ENCODE data around the gene GRIN2C. TPM values are rescaled to one million over a fixed set of nuclear protein-coding genes. Genes with fewer than 3 reads are reported as not detected.

GRIN2C gene
- polyA plus RNA-seq, 4 donors: 0.28 to 0.37 TPM; not detected in 2

DNA sequence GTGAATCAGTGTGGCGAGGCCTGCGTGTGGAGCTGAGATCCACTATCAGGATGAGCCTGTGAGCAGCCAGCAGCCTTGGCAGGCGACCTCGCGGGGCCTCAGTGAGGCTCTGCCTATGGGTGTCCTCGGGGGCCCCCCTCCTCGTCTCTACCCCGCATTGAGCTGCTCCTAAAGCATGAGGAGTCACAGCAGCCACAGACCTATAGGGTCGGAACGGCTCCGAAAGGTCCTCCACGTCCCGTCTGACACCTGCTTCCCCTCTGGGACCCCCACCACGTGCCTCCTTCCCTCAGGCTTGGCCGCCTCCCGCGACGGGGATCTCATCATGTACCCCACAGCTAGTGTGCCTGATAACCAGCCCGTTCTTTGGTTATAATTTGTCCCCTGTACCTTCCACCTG lies 28.8 kb downstream of the GRIN2C start:
- peaks cover 0 to 7% (median 0%) of the 10 kb centered on the region in 3 donors for H3K4me1 ChIP-seq (ENCODE audit: control insufficient read depth in 3 of 3, insufficient read depth in 2 of 3, low read depth in 1 of 3, low read length in 2 of 3)
- no peak overlapping the region for H3K4me3 ChIP-seq (ENCODE audit: low read depth in 1 of 3, low read length in 3 of 3)
- FAIRE-seq (no peak), DNase-seq (no peak)
- H3K27me3 ChIP-seq (ENCODE audit: control insufficient read depth in 3 of 3, insufficient read depth in 3 of 3, low read length in 3 of 3): no peaks in the 10 kb centered on the region
- WGBS, 3 donors: 84 to 90% (median 87%) methylated on average over 17 to 19 of the region's 19 CpGs
- H3K27ac ChIP-seq (ENCODE audit: low read depth in 1 of 3, low read length in 2 of 3): no peak overlapping the region
- peaks cover 0 to 45% (median 0%) of the 10 kb centered on the region in 3 donors for H3K36me3 ChIP-seq (ENCODE audit: control insufficient read depth in 3 of 3, insufficient read depth in 2 of 3, low read depth in 1 of 3, low read length in 3 of 3)
- H3K9me3 ChIP-seq (ENCODE audit: control insufficient read depth in 2 of 2, insufficient read depth in 1 of 2, low read depth in 1 of 2, low read length in 1 of 2): no peaks in the 10 kb centered on the region

DNA sequence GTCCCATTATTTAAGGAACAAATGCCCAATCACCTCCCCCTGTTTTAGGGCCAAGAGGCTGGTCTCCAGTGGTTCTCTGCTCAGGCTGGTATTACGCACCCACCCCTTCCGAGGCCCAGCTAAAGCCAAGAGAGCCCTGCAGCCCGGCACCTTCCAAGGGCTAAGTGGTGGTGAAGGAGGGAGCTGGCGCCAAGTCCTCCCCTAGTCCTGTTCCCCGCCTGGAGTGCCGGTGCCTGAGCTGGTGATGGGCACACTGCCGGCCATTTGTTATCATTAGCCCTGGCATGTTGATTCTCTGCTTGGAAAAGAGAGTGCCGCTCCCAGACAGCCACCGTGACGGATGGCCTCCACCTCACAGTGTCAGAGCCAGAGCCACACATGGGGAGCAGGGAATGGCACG lies 31.9 kb downstream of the GRIN2C start:
- Histone ChIP-seq H3K9me3 (ENCODE audit: control insufficient read depth in 2 of 2, insufficient read depth in 1 of 2, low read depth in 1 of 2, low read length in 1 of 2) (no peaks in the 10 kb centered on the region), H3K36me3 (ENCODE audit: control insufficient read depth in 3 of 3, insufficient read depth in 2 of 3, low read depth in 1 of 3, low read length in 3 of 3) (peaks cover 0 to 59% (median 2%) of the 10 kb centered on the region in 3 donors), H3K27ac (ENCODE audit: low read depth in 1 of 3, low read length in 2 of 3) (no peak overlapping the region), H3K4me3 (ENCODE audit: low read depth in 1 of 3, low read length in 3 of 3) (no peak overlapping the region), H3K4me1 (ENCODE audit: control insufficient read depth in 3 of 3, insufficient read depth in 2 of 3, low read depth in 1 of 3, low read length in 2 of 3) (peaks cover 0 to 11% (median 0%) of the 10 kb centered on the region in 3 donors), H3K27me3 (ENCODE audit: control insufficient read depth in 3 of 3, insufficient read depth in 3 of 3, low read length in 3 of 3) (no peaks in the 10 kb centered on the region)
- FAIRE-seq (no peak), DNase-seq (no peak)
- 90 to 93% (median 91%) methylated on average over 11 of the region's 11 CpGs for WGBS, 3 donors

DNA sequence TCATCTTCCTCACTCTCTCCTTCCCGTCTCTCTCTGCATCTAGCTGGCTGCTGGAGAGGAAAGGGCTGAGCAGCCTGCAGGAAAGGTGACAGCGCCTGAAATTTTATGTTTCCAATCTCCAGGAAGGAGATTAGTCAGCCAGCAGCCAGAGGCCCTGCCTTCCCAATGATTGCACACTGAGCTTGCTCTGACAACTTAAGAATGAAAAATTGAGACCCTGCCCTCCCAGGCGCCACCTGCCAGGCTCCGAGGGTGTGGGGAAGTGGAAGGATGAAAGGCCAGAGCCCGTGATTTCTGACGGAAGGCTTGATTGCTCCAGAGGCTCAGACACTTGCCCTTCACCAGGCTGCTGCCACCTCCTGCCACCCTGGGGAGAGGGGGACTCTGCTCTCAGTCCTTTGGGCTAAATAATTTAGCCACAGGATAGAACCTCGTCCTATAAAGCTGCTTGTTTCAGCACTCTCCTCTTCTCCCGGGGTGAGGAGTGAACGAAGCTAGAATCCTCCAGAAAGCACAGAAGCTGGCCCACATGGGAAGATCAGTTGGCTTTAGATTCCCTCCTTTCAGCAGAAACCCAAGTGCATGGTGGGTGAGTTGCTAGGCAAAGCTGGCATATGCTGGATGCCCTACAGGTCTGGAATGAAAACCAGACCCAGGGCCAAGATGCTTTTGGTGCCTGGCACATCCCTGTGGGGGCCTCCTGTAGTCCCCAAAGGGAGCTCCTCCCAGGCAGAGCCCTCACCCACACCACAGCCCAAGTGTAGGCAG lies 33.5 kb downstream of the GRIN2C start:
- H3K9me3 ChIP-seq (ENCODE audit: control insufficient read depth in 2 of 2, insufficient read depth in 1 of 2, low read depth in 1 of 2, low read length in 1 of 2): no peaks in the 10 kb centered on the region
- peaks cover 0 to 62% (median 2%) of the 10 kb centered on the region in 3 donors for H3K36me3 ChIP-seq (ENCODE audit: control insufficient read depth in 3 of 3, insufficient read depth in 2 of 3, low read depth in 1 of 3, low read length in 3 of 3)
- FAIRE-seq: no peak
- peaks cover 0 to 7% (median 0%) of the 10 kb centered on the region in 3 donors for H3K4me1 ChIP-seq (ENCODE audit: control insufficient read depth in 3 of 3, insufficient read depth in 2 of 3, low read depth in 1 of 3, low read length in 2 of 3)
- peak; percentile 12 to 15 for DNase-seq
- H3K4me3 ChIP-seq (ENCODE audit: low read depth in 1 of 3, low read length in 3 of 3): no peak overlapping the region
- 23 to 67% (median 49%) methylated on average over 9 of the region's 9 CpGs for WGBS, 3 donors
- no peak overlapping the region for H3K27ac ChIP-seq (ENCODE audit: low read depth in 1 of 3, low read length in 2 of 3)
- H3K27me3 ChIP-seq (ENCODE audit: control insufficient read depth in 3 of 3, insufficient read depth in 3 of 3, low read length in 3 of 3): no peaks in the 10 kb centered on the region

- peaks cover 0 to 5% (median 0%) of the 10 kb centered on the region in 3 donors for H3K4me1 ChIP-seq (ENCODE audit: control insufficient read depth in 3 of 3, insufficient read depth in 2 of 3, low read depth in 1 of 3, low read length in 2 of 3)
- H3K36me3 ChIP-seq (ENCODE audit: control insufficient read depth in 3 of 3, insufficient read depth in 2 of 3, low read depth in 1 of 3, low read length in 3 of 3): peaks cover 0 to 61% (median 2%) of the 10 kb centered on the region in 3 donors
- no peak for DNase-seq
- WGBS, 3 donors: 58 to 79% (median 73%) methylated on average over 11 of the region's 11 CpGs
- H3K27ac ChIP-seq (ENCODE audit: low read depth in 1 of 3, low read length in 2 of 3): no peak overlapping the region
- no peaks in the 10 kb centered on the region for H3K9me3 ChIP-seq (ENCODE audit: control insufficient read depth in 2 of 2, insufficient read depth in 1 of 2, low read depth in 1 of 2, low read length in 1 of 2)
- H3K27me3 ChIP-seq (ENCODE audit: control insufficient read depth in 3 of 3, insufficient read depth in 3 of 3, low read length in 3 of 3): no peaks in the 10 kb centered on the region
- FAIRE-seq: no peak
- H3K4me3 ChIP-seq (ENCODE audit: low read depth in 1 of 3, low read length in 3 of 3): no peak overlapping the region
These were observed 34.6 kb downstream of the GRIN2C start for GRCh38 chr17:74824961-74825627.

DNA sequence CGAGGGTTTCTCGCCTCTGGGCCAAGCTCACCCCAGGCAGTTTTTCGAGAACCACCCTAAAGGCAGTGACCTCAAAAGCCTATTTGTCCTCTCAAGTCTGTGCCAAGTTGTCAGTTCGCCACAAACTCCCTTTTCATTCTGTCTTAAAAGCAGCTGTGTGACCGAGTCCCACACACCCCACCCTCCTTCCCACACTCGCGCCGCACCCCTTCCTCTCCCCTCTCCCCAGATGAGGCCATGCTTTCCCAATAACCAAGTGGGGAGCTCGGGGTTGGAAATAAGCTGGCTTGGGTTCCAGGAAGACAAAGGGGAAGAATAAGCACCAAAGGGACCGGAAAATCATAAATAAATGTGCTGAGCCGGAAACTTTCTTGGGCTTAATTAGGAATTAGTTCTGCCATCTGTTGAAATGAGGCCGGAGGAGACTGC lies 36.7 kb downstream of the GRIN2C start:
- Histone ChIP-seq H3K9me3 (ENCODE audit: control insufficient read depth in 2 of 2, insufficient read depth in 1 of 2, low read depth in 1 of 2, low read length in 1 of 2) (no peaks in the 10 kb centered on the region), H3K27ac (ENCODE audit: low read depth in 1 of 3, low read length in 2 of 3) (no peak overlapping the region), H3K4me1 (ENCODE audit: control insufficient read depth in 3 of 3, insufficient read depth in 2 of 3, low read depth in 1 of 3, low read length in 2 of 3) (peaks cover 0 to 5% (median 0%) of the 10 kb centered on the region in 3 donors), H3K36me3 (ENCODE audit: control insufficient read depth in 3 of 3, insufficient read depth in 2 of 3, low read depth in 1 of 3, low read length in 3 of 3) (peaks cover 0 to 69% (median 2%) of the 10 kb centered on the region in 3 donors), H3K4me3 (ENCODE audit: low read depth in 1 of 3, low read length in 3 of 3) (no peak overlapping the region), H3K27me3 (ENCODE audit: control insufficient read depth in 3 of 3, insufficient read depth in 3 of 3, low read length in 3 of 3) (no peaks in the 10 kb centered on the region)
- WGBS, 3 donors: 64 to 91% (median 83%) methylated on average over 12 of the region's 12 CpGs
- DNase-seq (no peak), FAIRE-seq (no peak)

GRCh38 chr17:74822335-74822938 lies 37.2 kb downstream of the GRIN2C start:
- no peaks in the 10 kb centered on the region for H3K27me3 ChIP-seq (ENCODE audit: control insufficient read depth in 3 of 3, insufficient read depth in 3 of 3, low read length in 3 of 3)
- DNase-seq (no peak), FAIRE-seq (no peak)
- H3K4me3 ChIP-seq (ENCODE audit: low read depth in 1 of 3, low read length in 3 of 3): no peak overlapping the region
- H3K4me1 ChIP-seq (ENCODE audit: control insufficient read depth in 3 of 3, insufficient read depth in 2 of 3, low read depth in 1 of 3, low read length in 2 of 3): peaks cover 0 to 5% (median 0%) of the 10 kb centered on the region in 3 donors
- no peaks in the 10 kb centered on the region for H3K9me3 ChIP-seq (ENCODE audit: control insufficient read depth in 2 of 2, insufficient read depth in 1 of 2, low read depth in 1 of 2, low read length in 1 of 2)
- no peak overlapping the region for H3K27ac ChIP-seq (ENCODE audit: low read depth in 1 of 3, low read length in 2 of 3)
- 78 to 93% (median 93%) methylated on average over 15 of the region's 15 CpGs for WGBS, 3 donors
- H3K36me3 ChIP-seq (ENCODE audit: control insufficient read depth in 3 of 3, insufficient read depth in 2 of 3, low read depth in 1 of 3, low read length in 3 of 3): peaks cover 0 to 71% (median 2%) of the 10 kb centered on the region in 3 donors

DNA sequence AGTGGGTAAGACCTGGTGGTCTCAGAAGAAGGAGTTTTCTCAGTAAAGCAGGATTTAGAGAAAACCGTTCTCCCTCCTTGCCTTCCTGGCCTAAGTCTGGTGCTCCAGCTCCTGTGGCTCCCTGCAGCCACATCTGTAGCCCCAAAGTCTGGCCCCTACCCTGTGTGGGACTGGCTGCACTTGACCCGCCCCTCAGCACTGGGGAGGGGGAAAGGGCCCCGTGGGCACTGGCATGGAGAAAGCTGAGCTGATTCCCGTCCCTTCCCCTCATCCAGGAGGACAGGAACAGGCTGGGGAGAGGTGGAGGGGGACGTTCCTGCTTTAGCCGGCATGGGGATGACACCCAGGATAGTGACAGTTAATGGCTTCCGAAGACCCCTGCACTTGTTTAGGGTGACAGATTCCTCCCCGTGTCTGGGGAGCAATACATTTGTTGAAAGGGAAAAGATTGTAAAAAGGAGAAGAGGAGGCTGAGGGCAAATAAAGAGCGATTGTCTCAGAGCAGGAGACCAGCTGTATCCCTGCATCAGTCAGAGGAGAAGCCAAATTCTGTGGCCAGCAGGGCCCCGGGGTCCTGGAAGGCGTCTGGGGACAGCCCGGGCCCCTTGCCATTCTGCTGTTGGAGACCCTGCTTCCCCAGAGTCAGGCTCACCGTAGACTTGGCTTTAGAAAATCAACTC lies 37.9 kb downstream of the GRIN2C start:
- Histone ChIP-seq H3K36me3 (ENCODE audit: control insufficient read depth in 3 of 3, insufficient read depth in 2 of 3, low read depth in 1 of 3, low read length in 3 of 3) (peaks cover 0 to 72% (median 2%) of the 10 kb centered on the region in 3 donors), H3K4me3 (ENCODE audit: low read depth in 1 of 3, low read length in 3 of 3) (no peak overlapping the region), H3K27me3 (ENCODE audit: control insufficient read depth in 3 of 3, insufficient read depth in 3 of 3, low read length in 3 of 3) (no peaks in the 10 kb centered on the region), H3K27ac (ENCODE audit: low read depth in 1 of 3, low read length in 2 of 3) (no peak overlapping the region), H3K9me3 (ENCODE audit: control insufficient read depth in 2 of 2, insufficient read depth in 1 of 2, low read depth in 1 of 2, low read length in 1 of 2) (no peaks in the 10 kb centered on the region), H3K4me1 (ENCODE audit: control insufficient read depth in 3 of 3, insufficient read depth in 2 of 3, low read depth in 1 of 3, low read length in 2 of 3) (peaks cover 0 to 5% (median 0%) of the 10 kb centered on the region in 3 donors)
- DNase-seq (no peak), FAIRE-seq (no peak)
- 80 to 91% (median 86%) methylated on average over 13 of the region's 13 CpGs for WGBS, 3 donors

All from small intestine (tissue), 7 donors.